HG03064 (cell line): ENCODE results near the gene TMPO.
"Not testable (repeated sequence)": the region's sequence is repeated elsewhere in the genome, so short reads cannot be mapped to it uniquely, and the experiment has no call there.

Experiments
- ATAC-seq: cut with Tn5 transposase; IDR thresholded peaks from one replicate; pipeline ENCODE4 v1.9.1; 2021; ENCODE audit warnings: low read depth; ENCODE audit not compliant: unreplicated experiment

TMPO gene

GRCh38 chr12:98515287-98516110 lies at the start of gene TMPO:
Gene TMPO (plus strand): TSS chr12:98515590. CDS start chr12:98515868, 278 bp downstream.
- ATAC-seq = peak; percentile 65

- ATAC-seq = no peak
Observed at GRCh38 chr12:98465950-98466602, 49.3 kb upstream of the TMPO start.

- ATAC-seq = no peak
Observed at GRCh38 chr12:98466640-98467400, 48.6 kb upstream of the TMPO start.

GRCh38 chr12:98469109-98469508 lies 46.3 kb upstream of the TMPO start:
- ATAC-seq = no peak

- no peak for ATAC-seq
Observed at GRCh38 chr12:98470469-98471082, 44.8 kb upstream of the TMPO start.

- no peak for ATAC-seq
Observed at GRCh38 chr12:98471085-98471484, 44.3 kb upstream of the TMPO start.

- no peak for ATAC-seq
Observed at GRCh38 chr12:98475565-98475908, 39.9 kb upstream of the TMPO start.

GRCh38 chr12:98478606-98479005 lies 36.8 kb upstream of the TMPO start:
- no peak for ATAC-seq

- ATAC-seq = no peak
Observed at GRCh38 chr12:98483621-98484503, 31.5 kb upstream of the TMPO start.

- ATAC-seq = no peak
Observed at GRCh38 chr12:98485792-98486340, 29.5 kb upstream of the TMPO start.

GRCh38 chr12:98488416-98488815 lies 27.0 kb upstream of the TMPO start:
- ATAC-seq = not testable (repeated sequence)

GRCh38 chr12:98489176-98489575 lies 26.2 kb upstream of the TMPO start:
- ATAC-seq = no peak

GRCh38 chr12:98490501-98491453 lies 24.6 kb upstream of the TMPO start:
- peak; percentile 89 for ATAC-seq

- no peak for ATAC-seq
Observed at GRCh38 chr12:98492580-98493140, 22.7 kb upstream of the TMPO start.

- not testable (repeated sequence) for ATAC-seq
Observed at GRCh38 chr12:98501266-98501629, 14.1 kb upstream of the TMPO start.

GRCh38 chr12:98503342-98503591 lies 12.1 kb upstream of the TMPO start:
- ATAC-seq = peak; percentile 65

- peak; percentile 61 for ATAC-seq
Observed at GRCh38 chr12:98503592-98504367, 11.6 kb upstream of the TMPO start.

- ATAC-seq = peak; percentile 17
Observed at GRCh38 chr12:98504368-98504617, 11.1 kb upstream of the TMPO start.
